LHCN-M2 (cell line): ENCODE data around the gene EFHB. TPM values are rescaled to one million over a fixed set of nuclear protein-coding genes. Genes with fewer than 3 reads are reported as not detected.
"Not testable (repeated sequence)": the region's sequence is repeated elsewhere in the genome, so short reads cannot be mapped to it uniquely, and the experiment has no call there.

Source experiments
- DNase-seq: peaks from one replicate; pipeline ENCODE4 v3.0.0-alpha.2; 2012; ENCODE audit warnings: low read depth
- polyA plus RNA-seq: library from polyadenylated mRNA; unstranded; fragments of >200 nt; gene quantifications from one replicate; pipeline ENCODE4 v1.2.1, GENCODE V29; 2012; ENCODE audit warnings: missing spikeins
- total RNA-seq: library from RNA; depleted of rRNA; stranded (reverse); fragments of >200 nt; gene quantifications from 2 replicates; pipeline ENCODE4 v1.2.3, GENCODE V29; 2014; rRNA removed

Gene EFHB
- 0.13 and 0.34 TPM in 2 replicates for total RNA-seq
- 1.6 TPM for polyA plus RNA-seq

GRCh38 chr3:19934098-19934566, at the start of gene EFHB:
Gene EFHB (minus strand): TSS chr3:19934217. CDS start chr3:19934018, 199 bp downstream.
- DNase-seq = peak; percentile 14

GRCh38 chr3:19972054-19972453, 38.0 kb upstream of the EFHB start:
- no peak for DNase-seq

GRCh38 chr3:19970327-19970726, 36.3 kb upstream of the EFHB start:
- no peak for DNase-seq

- no peak for DNase-seq
Measured at GRCh38 chr3:19967812-19968211, 33.8 kb upstream of the EFHB start.

GRCh38 chr3:19967208-19967607, 33.2 kb upstream of the EFHB start:
- DNase-seq = no peak

- no peak for DNase-seq
Measured at GRCh38 chr3:19961960-19962359, 27.9 kb upstream of the EFHB start.

GRCh38 chr3:19960696-19961095, 26.7 kb upstream of the EFHB start:
- no peak for DNase-seq

GRCh38 chr3:19959505-19959904, 25.5 kb upstream of the EFHB start:
- DNase-seq = no peak

GRCh38 chr3:19957354-19957753, 23.3 kb upstream of the EFHB start:
- not testable (repeated sequence) for DNase-seq

GRCh38 chr3:19954676-19955075, 20.7 kb upstream of the EFHB start:
- DNase-seq = no peak

GRCh38 chr3:19950316-19950715, 16.3 kb upstream of the EFHB start:
- DNase-seq = no peak

GRCh38 chr3:19948226-19948591, 14.2 kb upstream of the EFHB start:
- DNase-seq = no peak

GRCh38 chr3:19947549-19948225, 13.7 kb upstream of the EFHB start:
- DNase-seq = peak; percentile 40

- peak; percentile 97 for DNase-seq
Measured at GRCh38 chr3:19946832-19947548, 13.0 kb upstream of the EFHB start, which contains the start of gene RAB5A. Gene RAB5A (plus strand): TSS chr3:19947097. CDS start chr3:19950899, 3,802 bp downstream.

- DNase-seq = no peak
Measured at GRCh38 chr3:19945969-19946831, 12.2 kb upstream of the EFHB start.

GRCh38 chr3:19945534-19945933, 11.5 kb upstream of the EFHB start:
- DNase-seq = no peak

GRCh38 chr3:19940643-19941042, 6.6 kb upstream of the EFHB start:
- no peak for DNase-seq

GRCh38 chr3:19938295-19938627, 4.2 kb upstream of the EFHB start:
- no peak for DNase-seq

- DNase-seq = no peak
Measured at GRCh38 chr3:19937459-19938294, 3.7 kb upstream of the EFHB start.

- no peak for DNase-seq
Measured at GRCh38 chr3:19932422-19932821, 1.6 kb downstream of the EFHB start.

GRCh38 chr3:19931767-19932188, 2.2 kb downstream of the EFHB start:
- DNase-seq = peak; percentile 12
